SK-N-SH treated with all-trans-retinoic acid at 6 μM for 48 hours (cell line): Measurements from ENCODE around the gene TRMT11.

Experiments used
- ATAC-seq: fragments of 200-7000 bp; cut with Tn5 transposase; 3 replicates; pipeline ENCODE4 v1.9.1; 2020; ENCODE audit warnings: mild to moderate bottlenecking, moderate library complexity
- BACH2 ChIP-seq: fragments of 250-450 bp; sonication (Bioruptor Pico); IDR thresholded peaks from 2 replicates; pipeline ENCODE4 v1.9.0; 2021; ENCODE audit warnings: mild to moderate bottlenecking, borderline replicate concordance
- CREB5 ChIP-seq: fragments of 250-450 bp; sonication (Bioruptor Pico); IDR thresholded peaks from 2 replicates; pipeline ENCODE4 v1.5.1; 2020; ENCODE audit warnings: low read depth, mild to moderate bottlenecking, moderate library complexity
- CSDC2 ChIP-seq: fragments of 250-450 bp; sonication (Bioruptor Pico); IDR thresholded peaks from 2 replicates; pipeline ENCODE4 v1.5.0; 2020; ENCODE audit warnings: mild to moderate bottlenecking, moderate library complexity
- CSRNP3 ChIP-seq: fragments of 250-450 bp; sonication (Bioruptor Pico); IDR thresholded peaks from 2 replicates; pipeline ENCODE4 v1.5.1; 2021; ENCODE audit warnings: mild to moderate bottlenecking, moderate library complexity
- ESRRG ChIP-seq: fragments of 250-450 bp; sonication (Bioruptor Pico); IDR thresholded peaks from 2 replicates; pipeline ENCODE4 v1.6.1; 2021; ENCODE audit warnings: mild to moderate bottlenecking
- GLIS3 ChIP-seq: fragments of 250-450 bp; sonication (Bioruptor Pico); IDR thresholded peaks from 2 replicates; pipeline ENCODE4 v1.5.0; 2020; ENCODE audit warnings: mild to moderate bottlenecking, moderate library complexity
- ISL1 ChIP-seq: fragments of 250-450 bp; sonication (Bioruptor Pico); IDR thresholded peaks from 2 replicates; pipeline ENCODE4 v2.1.2; 2022; ENCODE audit warnings: mild to moderate bottlenecking, moderate library complexity
- OSR1 ChIP-seq: fragments of 250-450 bp; sonication (Bioruptor Pico); IDR thresholded peaks from 2 replicates; pipeline ENCODE4 v1.8.0; 2022; ENCODE audit warnings: moderate library complexity, mild to moderate bottlenecking, inconsistent platforms
- PATZ1 ChIP-seq: fragments of 250-450 bp; sonication (Bioruptor Pico); IDR thresholded peaks from 2 replicates; pipeline ENCODE4 v1.8.0; 2020; ENCODE audit warnings: mild to moderate bottlenecking, moderate library complexity, borderline replicate concordance
- POU6F1 ChIP-seq: fragments of 250-450 bp; sonication (Bioruptor Pico); IDR thresholded peaks from 2 replicates; pipeline ENCODE4 v1.8.0; 2021; ENCODE audit warnings: low read depth, mild to moderate bottlenecking, moderate library complexity, borderline replicate concordance
- SNAI2 ChIP-seq: fragments of 250-450 bp; sonication (Bioruptor Pico); IDR thresholded peaks from 2 replicates; pipeline ENCODE4 v1.5.0; 2020; ENCODE audit warnings: mild to moderate bottlenecking, moderate library complexity
- TCF4 ChIP-seq: fragments of 250-450 bp; sonication (Bioruptor Pico); IDR thresholded peaks from 2 replicates; pipeline ENCODE4 v1.8.0; 2021; ENCODE audit warnings: mild to moderate bottlenecking, moderate library complexity, borderline replicate concordance
- TOX ChIP-seq: fragments of 250-450 bp; sonication (Bioruptor Pico); IDR thresholded peaks from 2 replicates; pipeline ENCODE4 v1.8.0; 2021; ENCODE audit warnings: mild to moderate bottlenecking, moderate library complexity, borderline replicate concordance
- TSHZ2 ChIP-seq: fragments of 250-450 bp; sonication (Bioruptor Pico); IDR thresholded peaks from 2 replicates; pipeline ENCODE4 v1.5.0; 2020; ENCODE audit warnings: mild to moderate bottlenecking, moderate library complexity
- ZC3H10 ChIP-seq: fragments of 250-450 bp; sonication (Bioruptor Pico); IDR thresholded peaks from 2 replicates; pipeline ENCODE4 v1.5.1; 2021; ENCODE audit warnings: mild to moderate bottlenecking, moderate library complexity
- ZFP3 ChIP-seq: fragments of 250-450 bp; sonication (Bioruptor Pico); IDR thresholded peaks from 2 replicates; pipeline ENCODE4 v1.5.0; 2020; ENCODE audit warnings: mild to moderate bottlenecking, moderate library complexity
- ZFP30 ChIP-seq: fragments of 450-650 bp; formaldehyde crosslinking; IDR thresholded peaks from 2 replicates; pipeline ENCODE4 v1.5.0; 2022; ENCODE audit warnings: mild to moderate bottlenecking, moderate library complexity
- ZNF565 ChIP-seq: fragments of 450-650 bp; formaldehyde crosslinking; conservative IDR thresholded peaks from 2 replicates; pipeline ENCODE4 v1.5.0; 2020; ENCODE audit warnings: low read depth, mild to moderate bottlenecking, moderate library complexity
- ZNF70 ChIP-seq: fragments of 450-650 bp; formaldehyde crosslinking; IDR thresholded peaks from 2 replicates; pipeline ENCODE4 v1.5.0; 2020; ENCODE audit warnings: mild to moderate bottlenecking, moderate library complexity
- ZNF8 ChIP-seq: fragments of 450-650 bp; formaldehyde crosslinking; IDR thresholded peaks from 2 replicates; pipeline ENCODE4 v1.5.0; 2020; ENCODE audit warnings: mild to moderate bottlenecking, moderate library complexity

The TRMT11 gene

GRCh38 chr6:126072834-126073233 is 86.5 kb downstream of the TRMT11 start:
- no peak for ATAC-seq
- no peak for TF ChIP-seq ZFP30 (CRISPR knock-in tag)
- no peak for TF ChIP-seq CSRNP3
- TF ChIP-seq ZFP3 (CRISPR knock-in tag) = no peak
- no peak for TF ChIP-seq GLIS3 (CRISPR knock-in tag)
- no peak for TF ChIP-seq TCF4 (CRISPR knock-in tag)
- no peak for TF ChIP-seq POU6F1 (CRISPR knock-in tag)
- TF ChIP-seq ZC3H10 (CRISPR knock-in tag) = no peak
- no peak for TF ChIP-seq TSHZ2 (CRISPR knock-in tag)

GRCh38 chr6:126075335-126076071 is 89.2 kb downstream of the TRMT11 start:
- TF ChIP-seq ESRRG (CRISPR knock-in tag) (no peak), OSR1 (CRISPR knock-in tag) (no peak), ZNF8 (no peak), ZNF565 (no peak), CSDC2 (CRISPR knock-in tag) (no peak), PATZ1 (CRISPR knock-in tag) (no peak), TOX (CRISPR knock-in tag) (no peak), ISL1 (CRISPR knock-in tag) (no peak), SNAI2 (no peak), TSHZ2 (CRISPR knock-in tag) (no peak), BACH2 (CRISPR knock-in tag) (no peak), ZFP3 (CRISPR knock-in tag) (no peak), CREB5 (CRISPR knock-in tag) (no peak), GLIS3 (CRISPR knock-in tag) (no peak), ZNF70 (no peak)
- ATAC-seq = no peak
